ENCODE results near the gene SCGN. TPM values are rescaled to one million over a fixed set of nuclear protein-coding genes. Genes with fewer than 3 reads are reported as not detected.

SCGN gene
- total RNA-seq, 1 donor from 2014 or later, result not detected

GRCh38 chr6:25735261-25735660 lies 83.2 kb downstream of the SCGN start:
- Mint-ChIP-seq H3K9me3 (ENCODE audit: unreplicated experiment) (peaks cover 15% of the 10 kb centered on the region), H3K27ac (ENCODE audit: unreplicated experiment) (no peak overlapping the region), H3K36me3 (ENCODE audit: unreplicated experiment) (no peaks in the 10 kb centered on the region), H3K27me3 (ENCODE audit: unreplicated experiment) (peaks cover 14% of the 10 kb centered on the region), H3K4me3 (ENCODE audit: unreplicated experiment) (no peak overlapping the region), H3K4me1 (ENCODE audit: unreplicated experiment) (no peaks in the 10 kb centered on the region)
- TF ChIP-seq CTCF (IDR thresholded peaks at IDR 0.05), result no peak
- no peak for DNase-seq (ENCODE audit: extremely low spot score, unreplicated experiment)

GRCh38 chr6:25743868-25744267 lies 91.9 kb downstream of the SCGN start:
- no peak for TF ChIP-seq CTCF (IDR thresholded peaks at IDR 0.05)
- Mint-ChIP-seq H3K27ac (ENCODE audit: unreplicated experiment) (no peak overlapping the region), H3K9me3 (ENCODE audit: unreplicated experiment) (no peaks in the 10 kb centered on the region), H3K4me1 (ENCODE audit: unreplicated experiment) (no peaks in the 10 kb centered on the region), H3K36me3 (ENCODE audit: unreplicated experiment) (no peaks in the 10 kb centered on the region), H3K4me3 (ENCODE audit: unreplicated experiment) (no peak overlapping the region), H3K27me3 (ENCODE audit: unreplicated experiment) (peaks cover 4% of the 10 kb centered on the region)
- DNase-seq (ENCODE audit: extremely low spot score, unreplicated experiment), result no peak

- H3K27me3 Mint-ChIP-seq (ENCODE audit: unreplicated experiment), result peaks cover 4% of the 10 kb centered on the region
- H3K36me3 Mint-ChIP-seq (ENCODE audit: unreplicated experiment), result no peaks in the 10 kb centered on the region
- no peak for DNase-seq (ENCODE audit: extremely low spot score, unreplicated experiment)
- no peaks in the 10 kb centered on the region for H3K9me3 Mint-ChIP-seq (ENCODE audit: unreplicated experiment)
- no peak overlapping the region for H3K4me3 Mint-ChIP-seq (ENCODE audit: unreplicated experiment)
- no peak overlapping the region for H3K27ac Mint-ChIP-seq (ENCODE audit: unreplicated experiment)
- TF ChIP-seq CTCF (IDR thresholded peaks at IDR 0.05), result no peak
- H3K4me1 Mint-ChIP-seq (ENCODE audit: unreplicated experiment), result no peaks in the 10 kb centered on the region
These were observed 93.8 kb downstream of the SCGN start for GRCh38 chr6:25745836-25746235.

GRCh38 chr6:25746968-25747367 lies 95.0 kb downstream of the SCGN start:
- Mint-ChIP-seq H3K9me3 (ENCODE audit: unreplicated experiment) (no peaks in the 10 kb centered on the region), H3K4me1 (ENCODE audit: unreplicated experiment) (no peaks in the 10 kb centered on the region), H3K27me3 (ENCODE audit: unreplicated experiment) (peaks cover 4% of the 10 kb centered on the region), H3K36me3 (ENCODE audit: unreplicated experiment) (no peaks in the 10 kb centered on the region), H3K27ac (ENCODE audit: unreplicated experiment) (no peak overlapping the region), H3K4me3 (ENCODE audit: unreplicated experiment) (no peak overlapping the region)
- no peak for TF ChIP-seq CTCF (IDR thresholded peaks at IDR 0.05)
- DNase-seq (ENCODE audit: extremely low spot score, unreplicated experiment), result no peak

GRCh38 chr6:25747477-25747876 lies 95.5 kb downstream of the SCGN start:
- no peaks in the 10 kb centered on the region for H3K4me1 Mint-ChIP-seq (ENCODE audit: unreplicated experiment)

More at GRCh38 chr6:25747477-25747876, 95.5 kb downstream of the SCGN start:
- H3K9me3 Mint-ChIP-seq (ENCODE audit: unreplicated experiment), result no peaks in the 10 kb centered on the region
- TF ChIP-seq CTCF (IDR thresholded peaks at IDR 0.05), result no peak
- H3K27ac Mint-ChIP-seq (ENCODE audit: unreplicated experiment), result no peak overlapping the region
- no peak overlapping the region for H3K4me3 Mint-ChIP-seq (ENCODE audit: unreplicated experiment)
- DNase-seq (ENCODE audit: extremely low spot score, unreplicated experiment), result no peak
- H3K27me3 Mint-ChIP-seq (ENCODE audit: unreplicated experiment), result peaks cover 4% of the 10 kb centered on the region
- H3K36me3 Mint-ChIP-seq (ENCODE audit: unreplicated experiment), result no peaks in the 10 kb centered on the region
